CD4-positive, alpha-beta T cell treated with Interleukin-17A for 4 hours (primary cell): Measurements from ENCODE around the gene AGPS.
"Not testable (repeated sequence)": the region's sequence is repeated elsewhere in the genome, so short reads cannot be mapped to it uniquely, and the experiment has no call there.

Experiments used
- DNase-seq: peaks from one replicate; pipeline ENCODE4 v3.0.0-alpha.2; 2020; ENCODE audit warnings: mixed read lengths

Gene AGPS

DNA sequence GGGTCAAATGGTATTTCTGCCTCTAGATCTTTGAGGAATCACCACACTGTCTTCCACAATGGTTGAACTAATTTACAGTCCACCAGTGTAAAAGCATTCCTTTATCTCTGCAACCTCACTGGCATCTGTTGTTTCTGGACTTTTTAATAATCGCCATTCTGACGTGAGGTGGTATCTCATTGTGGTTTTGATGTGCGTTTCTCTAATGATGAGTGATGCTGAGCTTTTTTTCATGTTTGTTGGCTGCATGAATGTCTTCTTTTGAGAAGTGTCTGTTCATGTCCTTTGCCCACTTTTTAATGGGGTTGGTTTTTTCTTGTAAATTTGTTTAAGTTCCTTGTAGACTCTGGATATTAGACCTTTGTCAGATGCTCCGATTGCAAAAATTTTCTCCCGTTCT, 32.0 kb downstream of the AGPS start:
- DNase-seq: not testable (repeated sequence)

DNA sequence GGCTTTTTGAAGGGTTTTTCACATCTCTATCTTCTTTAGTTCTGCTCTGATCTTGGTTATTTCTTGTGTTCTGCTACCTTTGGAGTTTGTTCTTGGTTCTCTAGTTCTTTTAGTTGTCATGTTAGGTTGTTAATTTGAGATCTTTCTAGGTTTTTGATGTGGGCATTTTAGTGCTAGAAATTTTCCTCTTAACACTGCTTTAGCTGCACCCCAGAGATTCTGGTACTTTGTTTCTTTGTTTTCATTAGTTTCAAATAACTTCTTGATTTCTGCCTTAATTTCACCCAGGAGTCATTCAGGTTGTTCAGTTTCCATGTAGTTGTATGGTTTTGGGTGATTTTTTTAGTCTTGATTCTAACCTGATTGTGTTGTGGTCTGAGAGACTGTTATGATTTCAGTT, 34.7 kb downstream of the AGPS start:
- DNase-seq: no peak

DNA sequence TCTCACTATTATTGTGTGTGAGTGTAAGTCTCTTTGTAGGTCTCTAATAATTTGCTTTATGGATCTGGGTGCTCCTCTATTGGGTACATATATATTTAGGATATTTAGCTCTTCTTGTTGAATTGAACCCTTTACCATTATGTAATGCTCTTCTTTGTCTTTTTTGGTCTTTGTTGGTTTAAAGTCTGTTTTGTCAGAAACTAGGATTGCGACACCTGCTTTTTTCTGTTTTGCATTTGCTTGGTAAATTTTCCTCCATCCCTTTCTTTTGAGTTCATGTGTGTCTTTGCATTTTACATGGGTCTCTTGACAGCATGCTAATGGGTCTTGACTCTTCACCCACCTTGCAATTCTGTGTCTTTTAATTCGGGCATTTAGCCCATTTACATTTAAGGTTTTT, 35.4 kb downstream of the AGPS start:
- not testable (repeated sequence) for DNase-seq

DNA sequence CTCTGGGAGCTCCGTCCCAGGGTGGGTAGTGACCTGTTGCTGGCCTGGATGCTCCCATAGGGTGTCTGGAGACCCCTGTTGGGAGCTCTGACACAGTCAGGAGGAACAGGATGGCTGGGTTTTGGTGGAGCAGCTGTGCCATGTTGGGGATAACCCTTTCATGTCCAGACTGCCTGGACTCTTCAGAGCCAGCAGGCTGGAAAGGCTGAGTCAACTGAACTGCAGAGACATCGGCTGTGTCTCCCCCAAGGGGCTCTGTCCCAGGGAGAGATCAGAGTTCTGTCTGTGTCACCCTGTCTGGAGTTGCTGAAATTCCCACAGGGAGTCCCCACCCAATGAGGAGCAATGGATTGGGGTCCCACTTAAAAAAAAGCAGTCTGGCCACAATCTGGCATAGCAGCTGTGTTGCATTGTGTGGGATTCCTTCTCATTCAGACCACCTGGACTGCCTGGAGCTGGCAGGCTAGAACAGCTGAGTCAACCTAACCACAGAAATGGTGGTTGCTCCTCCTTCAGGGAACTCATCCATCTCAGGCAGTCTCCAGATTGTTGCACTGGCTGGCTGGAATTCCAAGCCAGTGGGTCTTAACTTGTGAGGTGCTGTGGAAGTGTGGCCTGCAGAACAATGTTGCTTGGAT, 37.2 kb downstream of the AGPS start:
- DNase-seq: no peak

DNA sequence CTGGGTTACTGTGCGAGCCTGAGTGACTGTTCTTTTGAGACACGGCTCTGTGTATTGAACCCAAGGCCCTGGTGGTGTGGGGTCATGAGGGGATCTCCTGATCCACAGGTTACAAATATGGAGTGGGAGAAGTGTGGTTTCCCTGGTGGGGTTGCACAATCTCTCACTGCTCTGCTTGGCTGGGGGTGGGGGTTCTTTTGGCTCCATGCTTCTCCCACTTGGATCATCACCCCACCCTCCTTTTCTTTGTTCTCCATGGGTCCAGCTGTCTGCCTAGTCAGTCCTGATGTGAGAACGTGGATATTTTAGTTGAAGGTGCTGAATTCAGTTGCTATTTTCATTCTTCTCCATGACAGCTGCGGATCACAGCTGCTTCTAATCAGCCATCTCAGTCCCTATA, 37.8 kb downstream of the AGPS start:
- no peak for DNase-seq

DNA sequence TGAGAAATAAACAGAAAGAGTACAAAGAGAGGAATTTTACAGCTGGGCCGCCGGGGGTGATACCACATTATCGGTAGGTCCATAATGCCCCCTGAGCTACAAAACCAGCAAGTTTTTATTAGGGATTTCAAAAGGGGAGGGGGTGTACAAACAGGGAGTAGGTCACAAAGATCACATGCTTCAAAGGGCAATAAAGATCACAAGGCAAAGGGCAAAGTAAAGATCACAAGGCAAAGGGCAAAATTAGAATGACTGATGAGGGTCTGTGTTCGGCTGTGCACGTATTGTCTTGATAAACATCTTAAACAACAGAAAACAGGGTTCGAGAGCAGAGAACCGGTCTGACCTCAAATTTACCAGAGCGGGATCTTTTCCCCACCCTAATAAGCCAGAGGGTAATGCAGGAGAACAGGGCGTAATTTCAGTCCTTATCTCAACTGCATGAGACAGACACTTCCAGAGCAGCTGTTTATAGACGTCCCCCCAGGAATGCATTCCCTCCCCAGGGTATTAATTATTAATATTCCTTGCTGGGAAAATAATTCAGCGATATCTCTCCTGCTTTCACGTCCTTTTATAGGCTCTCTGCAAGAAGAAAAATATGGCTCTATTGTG, 38.6 kb downstream of the AGPS start:
- DNase-seq: not testable (repeated sequence)

DNA sequence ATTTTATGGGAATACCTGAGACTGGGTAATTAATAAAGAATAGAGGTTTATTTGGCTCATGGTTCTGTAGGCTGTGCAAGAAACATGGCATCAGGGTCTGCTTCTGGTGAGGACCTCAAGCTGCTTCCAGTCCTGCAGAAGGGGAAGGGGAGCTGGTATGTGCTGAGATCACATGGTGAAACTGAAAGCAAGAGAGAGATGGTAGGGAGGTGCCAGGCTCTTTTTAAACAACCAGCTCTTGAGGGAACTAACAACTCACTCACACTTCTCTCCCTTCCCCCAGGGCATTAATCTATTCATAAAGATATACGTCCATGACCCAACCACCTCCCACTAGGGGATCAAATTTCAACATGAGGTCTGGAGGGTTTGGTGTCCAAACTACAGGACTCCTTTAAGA, 40.1 kb downstream of the AGPS start:
- DNase-seq: no peak

DNA sequence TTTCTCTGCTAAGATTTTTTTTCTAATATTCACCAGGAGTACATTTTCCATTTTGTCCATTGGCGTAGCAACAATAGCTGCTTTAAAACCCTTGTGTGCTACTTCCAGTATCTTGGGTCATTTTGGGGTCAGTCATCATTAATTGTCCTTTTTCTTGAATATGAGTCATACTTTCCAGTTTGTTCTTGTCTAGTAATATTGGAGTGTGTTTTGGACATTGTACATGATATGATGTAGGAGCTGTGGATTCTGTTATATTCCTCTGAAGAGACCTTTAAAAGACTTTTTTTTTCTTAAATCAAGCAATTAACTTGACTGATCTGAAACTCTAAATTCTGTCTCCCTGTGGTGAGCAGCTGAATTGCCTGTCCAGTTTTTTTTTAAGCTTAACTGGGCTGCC, 40.8 kb downstream of the AGPS start:
- no peak for DNase-seq

DNA sequence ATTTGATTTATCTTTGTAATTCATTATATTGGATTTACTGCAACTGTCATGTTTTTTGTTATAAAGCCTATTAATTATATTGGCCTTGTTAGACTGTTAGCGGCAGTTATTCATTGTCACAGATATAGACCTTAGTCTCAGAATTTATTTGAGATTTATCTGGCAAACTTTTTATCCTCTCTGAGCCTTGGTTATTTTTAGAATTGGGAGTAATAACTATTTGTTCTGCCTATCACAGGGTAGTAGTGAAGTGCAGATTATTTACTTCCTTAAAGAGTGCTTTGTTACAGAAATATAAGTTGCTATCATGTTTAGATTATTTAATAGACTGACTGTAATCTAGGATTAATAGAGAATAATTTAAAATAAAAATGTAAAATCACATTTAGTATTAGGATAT, 41.9 kb downstream of the AGPS start:
- no peak for DNase-seq

DNA sequence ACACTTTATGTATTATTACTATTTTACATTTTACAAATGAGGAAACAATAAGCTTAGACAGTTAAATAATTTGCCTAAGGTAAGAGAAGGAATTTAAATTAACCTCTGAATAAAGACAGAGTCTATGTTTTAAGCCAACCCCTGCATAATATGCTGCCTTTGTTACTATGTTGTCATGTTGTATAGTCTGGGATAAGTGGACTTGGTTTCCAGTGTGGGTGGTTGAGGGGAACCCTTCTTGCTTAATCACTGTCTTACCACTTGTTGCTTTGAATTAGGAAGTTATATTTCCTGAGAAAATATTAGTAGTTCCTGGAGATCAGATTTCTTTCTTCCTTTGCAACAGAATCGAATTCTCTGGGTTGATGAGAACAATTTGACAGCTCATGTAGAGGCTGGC, 52.6 kb downstream of the AGPS start:
- no peak for DNase-seq

DNA sequence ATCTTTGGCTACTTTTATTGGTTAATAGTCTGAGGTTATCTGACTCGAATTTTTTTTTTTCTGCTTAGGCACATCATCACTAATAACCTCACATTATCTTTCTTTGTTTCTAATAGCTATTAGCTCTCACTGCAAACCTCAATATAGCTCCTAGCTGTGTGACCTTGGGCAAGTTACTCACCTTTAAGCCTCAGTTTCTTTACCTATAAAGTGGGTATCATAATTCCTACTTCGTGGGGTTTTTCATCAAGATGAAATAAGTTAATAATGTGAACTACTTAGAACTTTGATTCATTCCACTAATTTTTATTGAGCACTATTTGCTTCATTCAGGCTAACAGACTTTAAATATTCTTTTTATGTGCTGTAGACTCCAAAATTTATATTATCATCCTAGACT, 55.5 kb downstream of the AGPS start:
- DNase-seq: no peak

DNA sequence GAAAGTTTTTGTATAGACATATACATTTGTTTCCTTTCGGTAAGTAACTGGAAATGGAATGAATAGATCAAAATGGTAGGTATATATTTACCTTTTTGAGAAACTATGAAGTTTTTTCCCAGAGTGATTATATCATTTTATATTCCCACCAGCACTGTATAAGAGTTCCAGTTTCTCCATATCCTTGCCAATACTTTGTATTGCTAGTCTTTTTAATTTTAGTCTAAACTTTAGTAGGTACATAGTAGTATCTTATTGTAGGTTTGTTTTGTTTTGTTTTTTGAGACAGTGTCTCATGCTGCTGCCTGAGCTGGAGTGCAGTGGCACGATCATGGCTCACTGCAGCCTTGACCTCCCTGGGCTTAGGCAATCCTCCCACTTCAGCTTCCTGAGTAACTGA, 56.6 kb downstream of the AGPS start:
- DNase-seq: no peak

DNA sequence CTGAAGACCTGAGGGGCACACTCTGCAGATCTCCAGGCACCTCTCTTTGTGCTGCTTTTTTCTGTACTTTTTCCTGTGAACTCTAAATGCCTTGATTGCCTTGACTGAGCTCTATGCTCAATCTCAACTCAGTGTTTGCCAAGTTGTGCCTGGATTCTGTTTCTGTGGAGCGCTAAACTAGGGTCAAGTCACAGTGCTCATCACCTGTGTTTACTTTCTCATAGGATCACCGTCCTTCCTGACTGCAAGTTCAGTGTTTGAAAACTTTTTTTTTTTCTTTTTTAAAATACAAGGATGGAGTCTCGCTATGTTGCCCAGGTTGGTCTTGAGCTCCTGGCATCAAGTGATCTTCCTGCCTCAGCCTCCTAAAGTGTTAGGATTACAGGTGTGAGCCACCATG, 62.6 kb downstream of the AGPS start:
- no peak for DNase-seq

DNA sequence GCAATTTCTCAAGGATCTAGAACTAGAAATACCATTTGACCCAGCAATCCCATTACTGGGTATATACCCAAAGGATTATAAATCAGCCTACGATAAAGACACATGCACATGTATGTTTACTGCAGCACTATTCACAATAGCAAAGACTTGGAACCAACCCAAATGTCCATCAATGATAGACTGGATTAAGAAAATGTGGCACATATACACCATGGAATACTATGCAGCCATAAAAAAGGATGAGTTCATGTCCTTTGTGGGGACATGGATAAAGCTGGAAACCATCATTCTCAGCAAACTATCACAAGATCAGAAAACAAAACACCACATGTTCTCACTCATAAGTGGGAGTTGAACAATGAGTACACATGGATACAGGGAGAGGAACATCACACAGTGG, 67.2 kb downstream of the AGPS start:
- not testable (repeated sequence) for DNase-seq

DNA sequence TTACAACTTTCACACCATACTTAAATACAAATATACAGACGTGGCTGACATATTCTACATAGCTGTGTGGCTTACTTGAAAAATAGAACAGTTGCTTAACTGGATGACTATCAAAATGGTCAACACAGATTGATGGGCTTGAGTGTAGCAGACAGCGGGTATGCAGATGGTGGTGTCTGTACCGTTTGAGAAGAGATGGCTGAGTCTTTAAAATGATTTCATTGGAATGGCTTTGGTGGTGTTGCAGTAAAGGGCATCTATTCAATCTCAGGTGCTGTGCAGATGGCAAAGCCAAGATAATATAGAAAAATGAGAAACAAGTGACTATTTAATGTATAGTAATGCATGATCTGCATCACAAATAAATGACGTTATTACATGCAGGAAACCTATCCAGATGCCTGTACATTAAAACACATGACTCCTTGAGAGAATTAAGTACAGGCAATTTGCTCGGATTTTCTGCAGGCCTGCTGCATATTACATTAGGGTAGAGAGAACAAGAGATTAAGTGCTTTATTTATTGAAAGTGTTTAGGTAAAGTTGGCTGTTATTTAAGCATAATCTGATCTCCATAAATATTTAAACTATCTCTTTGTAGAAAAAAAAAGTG, 68.5 kb downstream of the AGPS start:
- no peak for DNase-seq

DNA sequence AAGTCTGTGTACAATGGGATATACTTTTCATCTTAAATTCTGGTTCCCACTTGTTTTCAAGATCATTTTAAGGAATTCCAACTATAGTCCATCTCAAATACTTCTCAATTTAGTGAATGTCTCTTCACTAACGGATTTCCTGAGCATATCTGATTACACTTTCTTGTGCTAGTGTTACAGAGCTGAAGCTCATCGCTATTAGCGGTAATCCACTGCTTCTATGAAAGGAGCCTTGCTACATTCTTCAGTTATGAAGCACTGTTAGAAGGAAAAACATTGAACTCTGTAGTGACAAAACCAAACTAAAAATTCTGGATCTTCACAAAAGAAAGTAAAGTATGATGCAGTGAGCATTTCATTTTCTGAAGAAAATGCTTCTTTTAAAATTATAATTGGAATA, 72.0 kb downstream of the AGPS start:
- DNase-seq: no peak

DNA sequence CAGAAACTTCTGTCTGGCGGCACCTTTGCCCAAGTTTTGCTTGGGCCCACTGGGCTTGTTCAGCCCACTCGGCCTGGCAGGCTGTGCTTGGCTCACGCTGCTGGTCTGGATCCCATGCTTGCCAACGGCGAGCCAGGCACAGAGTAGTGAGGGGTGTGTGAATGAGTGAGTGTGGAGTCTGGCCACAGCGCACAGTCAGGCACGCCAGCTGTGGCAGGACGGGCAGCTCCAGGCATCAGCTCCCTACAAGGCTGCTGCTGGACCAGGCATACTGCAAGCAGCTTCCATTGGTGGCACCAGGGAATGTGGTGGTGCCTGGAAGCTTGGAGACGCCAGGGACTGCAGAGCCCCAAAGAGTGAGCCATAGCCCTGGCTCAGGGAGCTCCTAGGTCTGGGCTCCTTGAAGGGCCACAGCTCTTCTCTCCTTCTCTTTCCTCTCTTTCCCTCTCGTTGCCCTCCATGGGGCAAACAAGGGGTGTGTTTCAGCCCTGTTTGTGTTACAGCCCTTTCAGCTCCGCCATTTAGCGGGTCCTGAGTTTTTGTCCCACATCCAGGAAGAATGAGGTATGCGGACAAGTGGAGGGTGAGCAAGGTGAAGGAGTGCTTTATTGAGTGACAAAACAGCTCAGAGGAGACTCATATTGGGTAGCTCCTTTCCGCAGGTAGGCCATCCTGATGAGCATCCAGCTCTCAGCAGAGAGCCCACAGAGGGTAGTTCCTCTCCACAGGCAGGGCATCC, 73.0 kb downstream of the AGPS start:
- DNase-seq: no peak

DNA sequence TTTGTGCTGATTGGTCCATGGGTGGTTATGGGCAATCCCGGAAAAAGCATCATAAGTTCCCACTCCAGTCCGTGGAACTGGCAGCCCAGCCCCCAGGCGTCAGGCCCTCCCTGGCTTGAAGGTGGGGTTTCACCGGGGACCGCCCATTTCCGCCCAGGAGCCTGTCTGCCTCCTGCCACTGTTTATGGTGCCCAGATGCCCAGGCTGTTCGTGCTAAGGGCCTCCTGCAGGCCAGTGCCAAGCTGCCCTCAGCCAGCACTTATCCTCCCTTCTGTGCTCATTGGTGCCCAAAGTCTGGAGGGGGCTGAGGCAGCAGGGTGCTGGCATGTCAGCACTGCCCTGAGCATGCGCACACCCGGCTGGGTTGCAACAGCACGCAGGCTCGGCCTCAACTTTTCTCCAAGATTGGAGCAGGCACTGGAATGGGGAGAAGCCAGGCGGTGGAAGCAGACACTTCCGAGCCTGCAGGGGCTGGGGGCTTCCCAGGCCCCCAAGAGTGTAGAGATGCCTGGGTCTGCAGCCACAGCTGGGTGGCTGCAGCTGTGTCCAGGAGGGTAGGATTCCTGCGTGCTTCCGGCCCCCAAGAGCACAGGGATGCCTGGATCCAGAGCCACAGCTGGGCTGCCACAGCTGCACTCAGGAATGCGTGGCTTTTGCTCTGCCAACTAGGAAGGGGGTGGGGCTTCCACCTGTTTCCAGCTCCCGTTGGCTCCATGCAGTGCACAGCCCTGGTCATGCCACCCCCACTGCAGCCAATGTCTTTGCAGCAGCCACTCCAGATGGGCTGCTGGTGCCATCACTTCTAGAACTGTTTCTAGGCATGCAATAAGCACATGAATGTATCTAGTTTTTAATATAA, 74.0 kb downstream of the AGPS start:
- DNase-seq: no peak

DNA sequence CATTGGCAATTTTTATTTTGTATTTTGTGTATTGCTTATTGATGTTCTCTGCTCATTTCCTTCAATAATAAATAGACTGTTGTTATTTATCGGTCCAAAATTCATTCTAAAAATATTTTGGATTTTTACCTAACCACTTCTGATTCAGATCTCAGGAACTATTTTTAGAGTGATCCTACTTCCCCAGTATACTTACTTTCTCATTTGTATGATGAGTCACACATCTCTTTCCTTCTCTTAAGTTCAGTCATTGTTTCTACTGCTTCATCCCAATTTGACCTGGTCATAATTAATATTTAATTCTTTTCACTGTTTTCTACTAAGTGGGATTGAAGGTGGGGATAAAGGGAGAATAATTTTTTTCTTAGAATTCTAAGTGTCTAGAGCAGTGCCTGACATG, 75.1 kb downstream of the AGPS start:
- no peak for DNase-seq

DNA sequence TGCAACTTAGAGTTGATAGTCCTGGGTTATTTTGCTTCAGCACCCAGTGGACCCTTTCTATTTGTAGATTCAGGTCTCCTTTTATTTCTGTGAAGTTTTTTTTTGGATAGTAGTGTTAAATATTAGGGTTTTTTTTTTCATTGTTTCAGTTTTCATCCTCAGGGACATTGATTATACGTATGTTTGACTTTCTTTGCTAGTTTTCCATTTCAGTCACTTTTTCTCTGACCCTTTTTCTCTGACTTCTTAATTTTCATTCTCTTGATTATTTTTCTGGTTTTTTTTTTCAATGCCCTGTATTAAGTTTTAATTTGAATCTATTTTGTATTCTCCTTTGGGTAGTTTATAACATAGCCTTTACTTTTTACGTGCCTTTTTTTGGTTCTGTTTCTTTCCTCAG, 79.4 kb downstream of the AGPS start:
- no peak for DNase-seq

DNA sequence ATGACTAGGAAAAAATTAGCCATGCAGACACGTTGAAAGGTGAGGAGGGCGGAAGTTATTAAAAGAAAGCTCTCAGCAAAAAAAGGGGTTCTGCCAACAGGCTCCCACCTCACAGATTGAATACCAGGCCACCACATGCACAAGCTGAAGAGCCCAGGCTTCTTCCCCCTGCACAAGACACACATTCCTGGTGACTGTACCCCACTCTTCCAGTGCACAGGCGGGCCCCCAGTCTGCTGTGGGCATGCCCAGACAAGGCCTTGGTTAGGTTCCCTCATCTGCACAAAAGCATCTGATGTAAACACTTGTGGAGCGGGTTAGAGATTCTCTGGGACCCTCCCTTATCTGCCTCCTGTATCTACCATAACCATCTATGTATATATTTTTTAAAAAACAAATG, 81.7 kb downstream of the AGPS start:
- no peak for DNase-seq

DNA sequence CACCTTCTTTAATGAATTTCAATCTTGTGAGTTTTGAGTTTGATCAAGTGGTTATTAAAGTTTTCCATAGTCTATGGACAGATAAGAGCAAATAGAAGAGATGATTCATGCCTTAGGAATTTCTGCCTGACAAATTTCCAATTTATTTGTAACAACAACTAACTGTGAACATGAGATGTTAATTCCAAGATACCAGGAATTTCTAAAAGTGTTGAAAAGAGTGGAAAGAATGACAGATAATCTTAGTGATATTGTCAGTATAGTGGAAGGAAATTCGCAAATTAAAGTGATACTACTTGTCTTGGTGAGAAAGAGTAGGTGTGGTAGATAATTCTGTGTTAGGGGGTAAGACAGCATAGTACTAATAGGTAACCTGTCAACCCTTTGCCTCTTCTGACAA, 82.4 kb downstream of the AGPS start:
- no peak for DNase-seq

DNA sequence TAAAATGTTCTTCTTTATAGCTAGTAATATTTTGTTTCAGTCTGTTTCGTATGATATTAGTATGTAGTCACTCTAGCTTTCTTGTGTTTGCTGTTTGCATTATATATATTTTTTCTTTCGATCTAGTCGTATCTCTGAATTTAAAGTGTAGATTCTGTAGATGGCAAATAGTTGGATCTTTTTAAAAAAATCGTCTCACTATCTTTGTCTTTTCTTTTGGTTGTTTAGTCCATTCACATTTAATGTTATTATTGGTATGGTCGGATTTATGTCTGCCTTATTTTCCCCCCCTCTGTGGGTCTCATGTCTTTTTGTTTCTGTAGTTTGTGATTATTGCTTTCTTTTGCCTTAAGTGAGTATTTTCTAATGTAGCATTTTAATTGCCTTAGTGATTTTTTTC, 84.3 kb downstream of the AGPS start:
- DNase-seq: no peak
